A673 (cell line): Measurements from ENCODE around the gene MDN1. TPM values are rescaled to one million over a fixed set of nuclear protein-coding genes. Genes with fewer than 3 reads are reported as not detected.

Experiments used
- BruUV-seq: library from RNA; stranded (reverse); fragments of 400-500 nt; replicated peaks from 2 replicates; lab custom pipeline; 2021; lab: Mats Ljungman, UMichigan
- CTCF ChIA-PET: fragments of 300-600 bp; sonication (Branson Sonifier 250); formaldehyde crosslinking; loops from one replicate; lab custom pipeline; 2022; ENCODE audit warnings: antibody characterized with exemption; lab: Charles Lee
- POLR2A ChIA-PET: fragments of 300-600 bp; sonication (Branson Sonifier 250); formaldehyde crosslinking; loops from one replicate; lab custom pipeline; 2022; ENCODE audit warnings: antibody characterized with exemption; ENCODE audit not compliant: low non-redundant PET; lab: Charles Lee
- DNase-seq: peaks from one replicate; pipeline ENCODE4 v3.0.0-alpha.2; 2015; ENCODE audit warnings: low spot score
- H3K27ac ChIP-seq: fragments of 200-600 bp; sonication (generic); 2 replicates; pipeline ENCODE4 v1.5.1; 2016; ENCODE audit warnings: mixed run types, low read depth, mild to moderate bottlenecking, mixed read lengths, antibody characterized with exemption, low read length; ENCODE audit not compliant: poor library complexity, severe bottlenecking
- H3K27me3 ChIP-seq: fragments of 200-600 bp; sonication (generic); replicated peaks from 2 replicates; pipeline ENCODE4 v1.6.1; 2017; ENCODE audit warnings: mixed run types, low read depth, mild to moderate bottlenecking, mixed read lengths, antibody characterized with exemption, low read length; ENCODE audit not compliant: insufficient read depth, poor library complexity
- H3K36me3 ChIP-seq: fragments of 200-600 bp; sonication (generic); 2 replicates; pipeline ENCODE4 v1.6.1; 2016; ENCODE audit warnings: mixed run types, mild to moderate bottlenecking, mixed read lengths, antibody characterized with exemption, low read length; ENCODE audit not compliant: insufficient read depth, poor library complexity, severe bottlenecking
- H3K4me1 ChIP-seq: fragments of 200-600 bp; sonication (generic); 2 replicates; pipeline ENCODE4 v1.6.1; 2017; ENCODE audit warnings: mixed run types, mild to moderate bottlenecking, mixed read lengths, antibody characterized with exemption, low read length; ENCODE audit not compliant: insufficient read depth, poor library complexity, severe bottlenecking
- H3K4me3 ChIP-seq: fragments of 200-600 bp; sonication (generic); 2 replicates; pipeline ENCODE4 v1.5.1; 2016; ENCODE audit warnings: low read depth, mixed run types, mild to moderate bottlenecking, mixed read lengths, low read length; ENCODE audit not compliant: poor library complexity, severe bottlenecking
- H3K9me3 ChIP-seq: fragments of 200-600 bp; sonication (generic); 2 replicates; pipeline ENCODE4 v1.6.1; 2016; ENCODE audit warnings: mixed run types, low read depth, mild to moderate bottlenecking, mixed read lengths, antibody characterized with exemption, low read length; ENCODE audit not compliant: poor library complexity, severe bottlenecking
- EZH2 ChIP-seq: fragments of 200-600 bp; sonication (generic); IDR thresholded peaks from 2 replicates; pipeline ENCODE4 v1.6.1; 2017; ENCODE audit warnings: borderline replicate concordance, low read depth, mild to moderate bottlenecking, mixed read lengths, antibody characterized with exemption, low read length; ENCODE audit not compliant: poor library complexity, severe bottlenecking
- intact Hi-C: fragments of 100-400 bp; cut with micrococcal nuclease; formaldehyde crosslinking; loops from one replicate; pipeline ENCODE4 v1.10.0; 2022; ENCODE audit not compliant: unreplicated experiment
- total RNA-seq: library from RNA; stranded (reverse); gene quantifications from 2 replicates; pipeline ENCODE4 v1.2.3, GENCODE V29; 2021
- TF ChIP-seq, protein P1 (sequence below): fragments of 300-800, 200-600 bp; sonication (generic); conservative IDR thresholded peaks from 2 replicates; pipeline ENCODE4 v1.5.1; 2017; ENCODE audit warnings: low read depth, mild to moderate bottlenecking, antibody characterized with exemption, low read length, moderate library complexity, mixed read lengths

Gene MDN1
- total RNA-seq, 1 experiment from 2014 or later: 64.4 TPM

DNA sequence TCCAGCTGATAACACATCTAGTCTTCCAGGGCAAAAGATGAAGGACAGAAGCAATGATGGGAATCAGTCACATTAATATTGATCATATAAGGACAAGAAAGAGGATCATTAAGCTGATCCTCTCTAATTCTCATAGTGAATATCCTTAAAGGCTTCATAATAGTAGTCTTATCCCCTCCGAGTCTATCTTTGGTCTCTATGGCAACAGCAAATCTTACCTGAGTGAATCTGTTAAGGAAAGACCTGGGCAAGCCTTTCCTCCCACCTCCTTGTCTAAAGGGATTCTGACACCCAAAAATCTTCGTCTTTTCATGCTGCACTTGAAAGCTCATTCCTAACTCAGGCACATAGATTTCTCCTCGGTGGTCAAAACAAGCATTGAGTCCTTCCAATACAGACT lies 94.6 kb downstream of the MDN1 start:
- DNase-seq: no peak
- Histone ChIP-seq H3K4me3 (no peak overlapping the region), H3K4me1 (no peaks in the 10 kb centered on the region), H3K27ac (no peak overlapping the region), H3K36me3 (peaks cover 52% of the 10 kb centered on the region), H3K27me3 (no peaks in the 10 kb centered on the region), H3K9me3 (no peaks in the 10 kb centered on the region)
- POLR2A ChIA-PET: no interaction called here
- intact Hi-C loops: no loop called here
- CTCF ChIA-PET: no interaction called here
- TF ChIP-seq EZH2: no peak
- TF ChIP-seq, protein P1, sequence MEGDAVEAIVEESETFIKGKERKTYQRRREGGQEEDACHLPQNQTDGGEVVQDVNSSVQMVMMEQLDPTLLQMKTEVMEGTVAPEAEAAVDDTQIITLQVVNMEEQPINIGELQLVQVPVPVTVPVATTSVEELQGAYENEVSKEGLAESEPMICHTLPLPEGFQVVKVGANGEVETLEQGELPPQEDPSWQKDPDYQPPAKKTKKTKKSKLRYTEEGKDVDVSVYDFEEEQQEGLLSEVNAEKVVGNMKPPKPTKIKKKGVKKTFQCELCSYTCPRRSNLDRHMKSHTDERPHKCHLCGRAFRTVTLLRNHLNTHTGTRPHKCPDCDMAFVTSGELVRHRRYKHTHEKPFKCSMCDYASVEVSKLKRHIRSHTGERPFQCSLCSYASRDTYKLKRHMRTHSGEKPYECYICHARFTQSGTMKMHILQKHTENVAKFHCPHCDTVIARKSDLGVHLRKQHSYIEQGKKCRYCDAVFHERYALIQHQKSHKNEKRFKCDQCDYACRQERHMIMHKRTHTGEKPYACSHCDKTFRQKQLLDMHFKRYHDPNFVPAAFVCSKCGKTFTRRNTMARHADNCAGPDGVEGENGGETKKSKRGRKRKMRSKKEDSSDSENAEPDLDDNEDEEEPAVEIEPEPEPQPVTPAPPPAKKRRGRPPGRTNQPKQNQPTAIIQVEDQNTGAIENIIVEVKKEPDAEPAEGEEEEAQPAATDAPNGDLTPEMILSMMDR: no peak
- BruUV-seq: no TSS peak

GRCh38 chr6:89723046-89723445 lies 96.5 kb downstream of the MDN1 start:
- no peak for TF ChIP-seq EZH2
- TF ChIP-seq, protein P1: no peak
- no peak for DNase-seq
- ChIA-PET CTCF (no interaction called here), POLR2A (no interaction called here)
- H3K4me1 ChIP-seq: no peaks in the 10 kb centered on the region
- no TSS peak for BruUV-seq
- H3K27ac ChIP-seq: no peak overlapping the region
- H3K9me3 ChIP-seq: no peaks in the 10 kb centered on the region
- H3K36me3 ChIP-seq: peaks cover 45% of the 10 kb centered on the region
- no peak overlapping the region for H3K4me3 ChIP-seq
- intact Hi-C loops: no loop called here
- H3K27me3 ChIP-seq: no peaks in the 10 kb centered on the region

DNA sequence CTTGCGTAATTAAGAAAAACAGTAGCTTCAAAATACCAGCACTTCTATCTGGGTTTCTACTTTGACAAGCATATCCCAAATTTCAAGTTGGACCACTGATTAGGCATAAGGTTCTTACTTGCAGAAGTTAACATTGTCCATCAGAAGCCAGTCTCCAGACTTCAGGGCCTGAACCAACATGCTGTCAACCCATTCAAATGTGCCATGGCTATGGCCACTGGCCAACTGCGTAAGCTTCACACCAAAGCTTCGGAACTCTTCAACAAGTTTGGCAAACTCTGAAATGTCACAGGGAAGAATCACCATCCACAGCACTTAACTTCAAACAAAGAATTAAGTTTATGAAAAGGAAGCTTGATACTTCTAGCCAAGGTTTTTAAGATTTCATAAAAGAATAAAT lies 103.1 kb downstream of the MDN1 start:
- H3K36me3 ChIP-seq: peaks cover 63% of the 10 kb centered on the region
- H3K27me3 ChIP-seq: no peaks in the 10 kb centered on the region
- TF ChIP-seq, protein P1: no peak
- no peak for TF ChIP-seq EZH2
- H3K4me3 ChIP-seq: no peak overlapping the region
- no TSS peak for BruUV-seq
- no peaks in the 10 kb centered on the region for H3K9me3 ChIP-seq
- H3K27ac ChIP-seq: no peak overlapping the region
- intact Hi-C loops: no loop called here
- ChIA-PET POLR2A (interaction anchor here (0.5 kb wide), 1 partner anchor 100 kb away, joined by 16 read pairs; no protein-coding TSS in a partner anchor), CTCF (no interaction called here)
- no peaks in the 10 kb centered on the region for H3K4me1 ChIP-seq
- DNase-seq: no peak
